Trophoblast cell (in vitro differentiated cells and primary cell): ENCODE data around the gene MAB21L4.

Experiments used
- DNase-seq, 2 donors: peaks; one replicate each; pipeline ENCODE4 v3.0.0-alpha.2; 2016
- H2AFZ ChIP-seq: 2 replicates; pipeline ENCODE4 v1.6.1; 2013; ENCODE audit warnings: low read length, moderate library complexity, mild to moderate bottlenecking; ENCODE audit not compliant: insufficient read depth, poor library complexity
- H2AK5ac ChIP-seq: 2 replicates; pipeline ENCODE4 v1.6.1; 2013; ENCODE audit warnings: mild to moderate bottlenecking, low read length
- H2BK120ac ChIP-seq: 2 replicates; pipeline ENCODE4 v1.6.1; 2013; ENCODE audit warnings: low read length, mild to moderate bottlenecking, moderate library complexity; ENCODE audit not compliant: insufficient read depth, poor library complexity
- H2BK12ac ChIP-seq: 2 replicates; pipeline ENCODE4 v1.6.1; 2013; ENCODE audit warnings: mild to moderate bottlenecking, low read length, moderate library complexity
- H2BK5ac ChIP-seq: 2 replicates; pipeline ENCODE4 v1.6.1; 2013; ENCODE audit warnings: low read length, low read depth, moderate library complexity, mild to moderate bottlenecking; ENCODE audit not compliant: poor library complexity
- H3K14ac ChIP-seq: 2 replicates; pipeline ENCODE4 v1.6.1; 2013; ENCODE audit warnings: mild to moderate bottlenecking, low read length
- H3K18ac ChIP-seq: 2 replicates; pipeline ENCODE4 v1.6.1; 2013; ENCODE audit warnings: mild to moderate bottlenecking, low read length
- H3K23ac ChIP-seq: 2 replicates; pipeline ENCODE4 v1.6.1; 2013; ENCODE audit warnings: low read length
- H3K27ac ChIP-seq: 2 replicates; pipeline ENCODE4 v1.5.1; 2013; ENCODE audit warnings: low read depth, mild to moderate bottlenecking, inconsistent platforms, low read length, moderate library complexity
- H3K27me3 ChIP-seq: 2 replicates; pipeline ENCODE4 v1.6.1; 2013; ENCODE audit warnings: inconsistent platforms, mild to moderate bottlenecking, low read length, moderate library complexity; ENCODE audit not compliant: insufficient read depth
- H3K36me3 ChIP-seq, 2 experiments: 1 replicate in 1 of 2; 2 replicates in 1 of 2; pipeline ENCODE4 v1.6.1; 2013; ENCODE audit warnings: low read length in 2 of 2, mild to moderate bottlenecking in 2 of 2, moderate library complexity in 1 of 2; ENCODE audit not compliant: insufficient read depth in 2 of 2, control insufficient read depth in 1 of 2
- H3K4ac ChIP-seq: 2 replicates; pipeline ENCODE4 v1.6.1; 2013; ENCODE audit warnings: low read depth, mild to moderate bottlenecking, low read length, moderate library complexity
- H3K4me1 ChIP-seq, 2 experiments: 1 replicate in 1 of 2; 2 replicates in 1 of 2; pipeline ENCODE4 v1.6.1; 2013; ENCODE audit warnings: low read length in 2 of 2, mild to moderate bottlenecking in 2 of 2, moderate library complexity in 1 of 2; ENCODE audit not compliant: insufficient read depth in 2 of 2, control insufficient read depth in 1 of 2
- H3K4me2 ChIP-seq: 2 replicates; pipeline ENCODE4 v1.6.1; 2013; ENCODE audit warnings: inconsistent platforms, mild to moderate bottlenecking, low read length, moderate library complexity
- H3K4me3 ChIP-seq: 2 replicates; pipeline ENCODE4 v1.5.1; 2013; ENCODE audit warnings: mild to moderate bottlenecking, low read depth, low read length, inconsistent platforms
- H3K79me1 ChIP-seq: one replicate; pipeline ENCODE4 v1.6.1; 2013; ENCODE audit warnings: low read length
- H3K79me2 ChIP-seq: 2 replicates; pipeline ENCODE4 v1.6.1; 2013; ENCODE audit warnings: low read length, mild to moderate bottlenecking; ENCODE audit not compliant: control insufficient read depth, insufficient read depth, poor library complexity
- H3K9ac ChIP-seq: 2 replicates; pipeline ENCODE4 v1.6.1; 2013; ENCODE audit warnings: mild to moderate bottlenecking, low read length
- H3K9me3 ChIP-seq: 2 replicates; pipeline ENCODE4 v1.6.1; 2013; ENCODE audit warnings: low read depth, mild to moderate bottlenecking, control low read depth, inconsistent platforms, low read length; ENCODE audit not compliant: insufficient read depth
- H4K12ac ChIP-seq: 2 replicates; pipeline ENCODE4 v1.6.1; 2013; ENCODE audit warnings: low read depth, mild to moderate bottlenecking, low read length, moderate library complexity
- H4K8ac ChIP-seq: 2 replicates; pipeline ENCODE4 v1.6.1; 2013; ENCODE audit warnings: low read depth, mild to moderate bottlenecking, low read length, moderate library complexity
- H4K91ac ChIP-seq: one replicate; pipeline ENCODE4 v1.6.1; 2013; ENCODE audit warnings: low read depth, mild to moderate bottlenecking, low read length, moderate library complexity
- WGBS: extraction: QIAGEN DNeasy Blood & Tissue Kit; methylation state at CpG from one replicate; pipeline ENCODE4 v1.1.7; 2013; ENCODE audit warnings: missing lambda C conversion rate; ENCODE audit not compliant: insufficient read length, insufficient coverage; ENCODE audit errors: extremely low coverage; 5-methylcytosine and 5-hydroxymethylcytosine counted together

Gene MAB21L4

DNA sequence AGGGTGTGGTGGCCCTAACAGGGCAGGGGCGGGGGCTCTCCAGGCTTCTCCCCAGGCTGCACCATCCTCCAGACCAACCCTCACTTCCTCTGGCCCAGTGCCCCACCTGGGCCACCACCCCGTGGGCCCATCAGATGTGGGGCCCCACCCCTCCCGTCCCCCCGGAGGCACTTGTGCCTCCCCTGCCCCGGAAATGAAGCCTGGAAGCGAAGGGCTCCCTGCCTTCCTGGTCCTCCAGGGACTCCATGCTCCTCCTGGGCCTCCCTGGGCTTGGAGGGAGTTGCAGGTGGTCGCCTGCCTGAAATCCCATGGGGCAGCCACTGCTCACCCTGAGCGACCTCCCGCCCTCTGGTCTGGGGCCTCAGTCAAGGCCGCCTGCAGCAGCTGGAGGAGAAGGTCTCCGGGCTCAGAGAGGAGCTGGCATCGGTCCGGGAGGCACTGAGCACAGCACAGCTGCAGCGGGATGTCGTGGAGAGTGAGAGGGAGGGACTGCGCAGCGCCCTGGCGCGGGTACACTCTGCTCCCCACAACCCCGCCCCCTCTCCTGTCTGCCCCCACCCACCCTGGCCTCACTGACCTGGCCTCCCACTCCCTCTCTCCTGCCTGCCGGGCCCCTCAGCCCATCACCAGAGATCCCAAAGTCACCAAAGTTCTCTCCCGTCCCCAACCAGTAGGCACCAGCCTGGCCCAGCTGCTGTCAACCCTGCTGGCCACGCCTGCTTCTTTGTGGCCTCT, 38.2 kb upstream of the MAB21L4 start:
- H4K91ac ChIP-seq = no peak overlapping the region
- no peak overlapping the region for H4K8ac ChIP-seq
- no peak overlapping the region for H2BK5ac ChIP-seq
- DNase-seq = no peak
- H2AK5ac ChIP-seq = no peak overlapping the region
- no peaks in the 10 kb centered on the region for H3K4me1 ChIP-seq
- H3K79me2 ChIP-seq = no peaks in the 10 kb centered on the region
- no peaks in the 10 kb centered on the region for H3K79me1 ChIP-seq
- no CpG with 5 or more reads among the region's 23 CpGs for WGBS
- no peak overlapping the region for H3K18ac ChIP-seq
- no peak overlapping the region for H2BK120ac ChIP-seq
- H2AFZ ChIP-seq = no peak overlapping the region
- H3K9me3 ChIP-seq = peaks cover 1% of the 10 kb centered on the region
- H3K9ac ChIP-seq = no peak overlapping the region
- H2BK12ac ChIP-seq = no peak overlapping the region
- H3K14ac ChIP-seq = no peak overlapping the region
- H3K27ac ChIP-seq = no peak overlapping the region
- no peak overlapping the region for H3K4me2 ChIP-seq
- H3K4ac ChIP-seq = no peak overlapping the region
- no peaks in the 10 kb centered on the region for H3K36me3 ChIP-seq
- H3K27me3 ChIP-seq = no peaks in the 10 kb centered on the region
- no peak overlapping the region for H3K4me3 ChIP-seq
- H3K23ac ChIP-seq = no peak overlapping the region
- H4K12ac ChIP-seq = no peak overlapping the region

DNA sequence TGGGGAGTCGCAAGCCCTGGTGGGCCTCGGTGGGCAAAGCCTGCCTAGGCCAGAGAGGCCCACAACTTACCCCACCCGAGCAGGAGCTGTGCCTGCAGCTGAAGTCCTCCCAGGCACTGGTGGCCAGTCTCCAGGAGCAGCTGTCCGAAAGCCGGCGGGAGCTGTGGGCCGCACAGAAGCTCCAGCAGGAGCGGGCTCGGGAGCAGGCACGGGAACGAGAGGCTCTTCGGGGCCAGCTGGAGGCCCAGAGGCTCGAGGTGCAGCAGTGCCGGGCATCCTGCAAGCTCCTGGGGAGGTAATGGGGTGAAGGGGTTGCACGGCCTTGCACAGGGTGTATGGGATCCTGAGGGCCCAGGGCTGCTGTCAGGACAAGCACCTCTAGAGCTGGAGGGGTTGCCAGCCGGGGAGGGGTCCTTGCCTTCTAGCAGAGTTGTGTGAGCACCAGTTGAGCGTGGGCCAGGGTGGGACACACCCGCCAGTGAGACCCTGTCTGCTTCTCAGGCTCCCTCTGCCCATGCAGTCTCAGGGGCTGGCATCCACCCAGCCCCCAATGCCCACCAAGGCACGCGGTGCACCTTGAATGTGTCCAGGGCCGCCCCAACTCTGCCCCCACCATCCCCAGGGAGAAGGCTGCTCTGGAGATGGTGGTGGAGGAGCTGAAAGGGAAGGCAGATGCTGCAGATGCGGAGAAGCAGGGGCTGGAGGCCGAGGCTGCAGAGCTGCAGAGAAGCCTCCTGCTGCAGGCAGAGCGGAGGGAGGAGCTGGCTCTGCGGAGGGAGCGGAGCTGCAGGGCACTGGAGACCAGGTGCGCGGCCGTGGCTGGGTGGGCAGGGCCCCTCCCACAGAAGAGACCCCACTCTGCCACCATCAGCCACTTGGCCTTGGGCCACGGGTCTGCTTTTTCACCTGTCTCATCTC, 37.4 kb upstream of the MAB21L4 start:
- Histone ChIP-seq H4K91ac (no peak overlapping the region), H3K79me1 (no peaks in the 10 kb centered on the region), H2BK12ac (no peak overlapping the region), H2AFZ (no peak overlapping the region), H3K9ac (no peak overlapping the region), H3K23ac (no peak overlapping the region), H3K4me1 (no peaks in the 10 kb centered on the region), H4K8ac (no peak overlapping the region), H3K18ac (no peak overlapping the region), H3K36me3 (no peaks in the 10 kb centered on the region), H3K4me3 (no peak overlapping the region), H3K14ac (no peak overlapping the region), H2AK5ac (no peak overlapping the region), H3K4me2 (no peak overlapping the region), H3K4ac (no peak overlapping the region), H3K79me2 (no peaks in the 10 kb centered on the region), H3K9me3 (peaks cover 3% of the 10 kb centered on the region), H2BK120ac (no peak overlapping the region), H3K27me3 (no peaks in the 10 kb centered on the region), H4K12ac (no peak overlapping the region), H2BK5ac (no peak overlapping the region), H3K27ac (no peak overlapping the region)
- WGBS = no CpG with 5 or more reads among the region's 30 CpGs
- DNase-seq = no peak

DNA sequence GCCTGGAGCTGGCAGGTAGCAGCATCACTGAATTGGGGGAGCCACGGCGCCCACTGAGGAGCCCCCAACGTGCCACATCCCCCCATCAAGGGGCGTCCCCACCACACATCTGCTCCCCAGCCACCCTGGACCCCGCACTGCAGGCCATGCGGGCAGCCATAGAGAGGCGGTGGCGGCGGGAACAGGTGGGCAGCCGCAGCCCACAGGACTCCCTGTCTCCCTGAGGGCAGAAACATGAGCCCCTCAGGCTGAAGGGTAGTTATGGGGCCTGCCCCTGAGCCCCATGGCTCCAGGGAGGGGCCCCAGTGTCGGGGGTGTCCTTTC, 36.7 kb upstream of the MAB21L4 start:
- Histone ChIP-seq H3K14ac (no peak overlapping the region), H3K27ac (no peak overlapping the region), H3K18ac (no peak overlapping the region), H2AK5ac (no peak overlapping the region), H4K8ac (no peak overlapping the region), H2BK5ac (no peak overlapping the region), H3K23ac (no peak overlapping the region), H3K79me2 (no peaks in the 10 kb centered on the region), H3K9ac (no peak overlapping the region), H2BK120ac (no peak overlapping the region), H2BK12ac (no peak overlapping the region), H3K4me1 (no peaks in the 10 kb centered on the region), H3K27me3 (no peaks in the 10 kb centered on the region), H3K9me3 (peaks cover 3% of the 10 kb centered on the region), H3K4ac (no peak overlapping the region), H3K36me3 (no peaks in the 10 kb centered on the region), H2AFZ (no peak overlapping the region), H3K79me1 (no peaks in the 10 kb centered on the region), H4K12ac (no peak overlapping the region), H3K4me3 (no peak overlapping the region), H4K91ac (no peak overlapping the region), H3K4me2 (no peak overlapping the region)
- no peak for DNase-seq
- no CpG with 5 or more reads among the region's 11 CpGs for WGBS

DNA sequence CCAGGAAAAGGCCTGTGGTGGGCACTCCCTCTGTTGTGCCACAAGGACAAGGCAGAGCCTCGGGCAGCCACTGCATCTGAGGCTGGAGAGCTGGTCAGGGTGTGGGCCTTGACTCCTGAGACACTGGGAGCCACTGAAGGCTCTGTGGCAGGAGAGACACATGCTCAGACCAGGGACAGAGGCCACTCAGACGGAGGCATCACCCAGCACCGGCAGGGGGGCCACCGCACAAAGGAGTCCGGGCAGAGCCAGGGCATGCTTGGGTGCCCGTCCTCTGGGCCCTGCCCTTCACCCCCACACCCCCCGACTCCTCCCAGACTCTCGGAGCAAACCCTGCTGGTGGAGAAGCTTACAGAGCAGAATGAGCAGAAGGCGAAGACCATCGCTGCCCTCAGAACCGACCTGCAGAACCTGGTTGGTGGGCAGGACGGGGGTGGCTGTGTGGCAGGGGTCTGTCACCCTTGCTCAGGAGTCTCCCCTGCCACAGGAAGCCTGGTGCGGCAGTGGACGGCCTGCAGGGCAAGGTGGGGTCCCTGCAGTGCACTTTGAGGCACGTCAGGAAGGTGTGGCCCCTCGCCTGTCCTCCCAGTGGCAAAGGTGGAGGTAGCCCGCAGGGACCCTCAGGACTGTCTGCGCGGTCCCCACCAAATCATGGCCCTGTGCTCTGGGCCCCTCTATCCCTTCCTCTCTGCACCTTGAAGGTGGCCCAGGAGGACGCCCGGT, 36.2 kb upstream of the MAB21L4 start:
- H3K18ac ChIP-seq = no peak overlapping the region
- H2BK5ac ChIP-seq = no peak overlapping the region
- H3K14ac ChIP-seq = no peak overlapping the region
- whole genome bisulfite sequencing = no CpG with 5 or more reads among the region's 21 CpGs
- DNase-seq = no peak
- H3K4me3 ChIP-seq = no peak overlapping the region
- no peak overlapping the region for H3K4ac ChIP-seq
- no peak overlapping the region for H4K91ac ChIP-seq
- no peak overlapping the region for H2AK5ac ChIP-seq
- no peaks in the 10 kb centered on the region for H3K79me2 ChIP-seq
- H3K27ac ChIP-seq = no peak overlapping the region
- H3K36me3 ChIP-seq = no peaks in the 10 kb centered on the region
- peaks cover 3% of the 10 kb centered on the region for H3K9me3 ChIP-seq
- no peak overlapping the region for H4K8ac ChIP-seq
- no peak overlapping the region for H3K9ac ChIP-seq
- no peaks in the 10 kb centered on the region for H3K79me1 ChIP-seq
- H3K27me3 ChIP-seq = no peaks in the 10 kb centered on the region
- H3K4me1 ChIP-seq = no peaks in the 10 kb centered on the region
- no peak overlapping the region for H2BK120ac ChIP-seq
- H4K12ac ChIP-seq = no peak overlapping the region
- H3K4me2 ChIP-seq = no peak overlapping the region
- H3K23ac ChIP-seq = no peak overlapping the region
- H2AFZ ChIP-seq = no peak overlapping the region
- H2BK12ac ChIP-seq = no peak overlapping the region
